HEK293T (cell line): Measurements from ENCODE around the gene MPZL1.

Source experiments
- FOXK2 ChIP-seq: fragments of 450-650 bp; IDR thresholded peaks from 2 replicates; pipeline ENCODE4 v1.6.1; 2016; ENCODE audit warnings: mild to moderate bottlenecking
- FOXM1 ChIP-seq: fragments of 450-650 bp; IDR thresholded peaks from 2 replicates; pipeline ENCODE4 v1.6.1; 2017; ENCODE audit warnings: mild to moderate bottlenecking, borderline replicate concordance
- HDGF ChIP-seq: fragments of 450-650 bp; IDR thresholded peaks from 2 replicates; pipeline ENCODE4 v1.6.1; 2017; ENCODE audit warnings: antibody characterized with exemption, borderline replicate concordance
- NFRKB ChIP-seq: fragments of 450-650 bp; IDR thresholded peaks from 2 replicates; pipeline ENCODE4 v1.6.1; 2016; ENCODE audit warnings: mild to moderate bottlenecking, moderate library complexity

- TF ChIP-seq NFRKB (no peak), HDGF (no peak), FOXM1 (no peak), FOXK2 (no peak)
These were observed 29.9 kb downstream of the MPZL1 start for GRCh38 chr1:167751676-167752075.
